Panc1 (cell line): ENCODE measurements around the gene WNK1.

Source experiments
- POLR2AphosphoS5 ChIP-seq: IDR thresholded peaks from 2 replicates; pipeline ENCODE4 v1.6.1; 2012; ENCODE audit warnings: mild to moderate bottlenecking, low read depth, low read length, moderate library complexity
- SIN3A ChIP-seq: IDR thresholded peaks from 2 replicates; pipeline ENCODE4 v1.6.1; 2012; ENCODE audit warnings: low read depth, mild to moderate bottlenecking, low read length, moderate library complexity, borderline replicate concordance; ENCODE audit not compliant: insufficient read depth
- TCF7L2 ChIP-seq: IDR thresholded peaks from 2 replicates; pipeline ENCODE4 v1.6.1; 2011; ENCODE audit warnings: mild to moderate bottlenecking, low read depth, low read length, inconsistent platforms
- TF ChIP-seq, protein P1 (sequence below): fragments of 450-650 bp; IDR thresholded peaks from 2 replicates; pipeline ENCODE4 v1.5.1; 2017; ENCODE audit warnings: mild to moderate bottlenecking
- TF ChIP-seq, protein P2 (sequence below), 2 experiments: IDR thresholded peaks; 2 replicates each; pipeline ENCODE4 v1.6.1; 2011 to 2012; ENCODE audit warnings: low read depth in 2 of 2, control low read depth in 1 of 2, low read length in 1 of 2, mild to moderate bottlenecking in 1 of 2, moderate library complexity in 1 of 2; ENCODE audit not compliant: insufficient read depth in 1 of 2

DNA sequence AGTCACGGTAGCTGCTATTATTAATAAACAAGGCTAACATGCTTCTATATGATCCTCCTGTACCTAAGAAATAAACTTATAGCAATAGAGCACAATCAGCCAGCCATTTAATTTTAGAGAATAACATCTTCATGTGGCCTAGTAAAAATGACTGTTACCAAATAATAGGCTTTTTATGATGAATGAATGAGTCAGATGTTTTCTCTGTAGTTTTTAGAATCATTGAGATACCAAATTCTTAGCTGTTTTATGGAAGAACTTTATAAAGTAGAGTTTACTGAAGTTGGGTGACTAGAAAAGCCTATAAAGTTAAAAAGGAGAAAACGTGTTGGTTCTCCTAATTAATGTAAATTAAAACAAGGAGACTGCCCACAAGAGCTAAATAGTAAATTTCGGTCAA, 40.7 kb downstream of the WNK1 start:
- TF ChIP-seq, protein P1, sequence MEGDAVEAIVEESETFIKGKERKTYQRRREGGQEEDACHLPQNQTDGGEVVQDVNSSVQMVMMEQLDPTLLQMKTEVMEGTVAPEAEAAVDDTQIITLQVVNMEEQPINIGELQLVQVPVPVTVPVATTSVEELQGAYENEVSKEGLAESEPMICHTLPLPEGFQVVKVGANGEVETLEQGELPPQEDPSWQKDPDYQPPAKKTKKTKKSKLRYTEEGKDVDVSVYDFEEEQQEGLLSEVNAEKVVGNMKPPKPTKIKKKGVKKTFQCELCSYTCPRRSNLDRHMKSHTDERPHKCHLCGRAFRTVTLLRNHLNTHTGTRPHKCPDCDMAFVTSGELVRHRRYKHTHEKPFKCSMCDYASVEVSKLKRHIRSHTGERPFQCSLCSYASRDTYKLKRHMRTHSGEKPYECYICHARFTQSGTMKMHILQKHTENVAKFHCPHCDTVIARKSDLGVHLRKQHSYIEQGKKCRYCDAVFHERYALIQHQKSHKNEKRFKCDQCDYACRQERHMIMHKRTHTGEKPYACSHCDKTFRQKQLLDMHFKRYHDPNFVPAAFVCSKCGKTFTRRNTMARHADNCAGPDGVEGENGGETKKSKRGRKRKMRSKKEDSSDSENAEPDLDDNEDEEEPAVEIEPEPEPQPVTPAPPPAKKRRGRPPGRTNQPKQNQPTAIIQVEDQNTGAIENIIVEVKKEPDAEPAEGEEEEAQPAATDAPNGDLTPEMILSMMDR, result no peak
- no peak for TF ChIP-seq SIN3A
- TF ChIP-seq POLR2AphosphoS5, result no peak
- TF ChIP-seq, protein P2, sequence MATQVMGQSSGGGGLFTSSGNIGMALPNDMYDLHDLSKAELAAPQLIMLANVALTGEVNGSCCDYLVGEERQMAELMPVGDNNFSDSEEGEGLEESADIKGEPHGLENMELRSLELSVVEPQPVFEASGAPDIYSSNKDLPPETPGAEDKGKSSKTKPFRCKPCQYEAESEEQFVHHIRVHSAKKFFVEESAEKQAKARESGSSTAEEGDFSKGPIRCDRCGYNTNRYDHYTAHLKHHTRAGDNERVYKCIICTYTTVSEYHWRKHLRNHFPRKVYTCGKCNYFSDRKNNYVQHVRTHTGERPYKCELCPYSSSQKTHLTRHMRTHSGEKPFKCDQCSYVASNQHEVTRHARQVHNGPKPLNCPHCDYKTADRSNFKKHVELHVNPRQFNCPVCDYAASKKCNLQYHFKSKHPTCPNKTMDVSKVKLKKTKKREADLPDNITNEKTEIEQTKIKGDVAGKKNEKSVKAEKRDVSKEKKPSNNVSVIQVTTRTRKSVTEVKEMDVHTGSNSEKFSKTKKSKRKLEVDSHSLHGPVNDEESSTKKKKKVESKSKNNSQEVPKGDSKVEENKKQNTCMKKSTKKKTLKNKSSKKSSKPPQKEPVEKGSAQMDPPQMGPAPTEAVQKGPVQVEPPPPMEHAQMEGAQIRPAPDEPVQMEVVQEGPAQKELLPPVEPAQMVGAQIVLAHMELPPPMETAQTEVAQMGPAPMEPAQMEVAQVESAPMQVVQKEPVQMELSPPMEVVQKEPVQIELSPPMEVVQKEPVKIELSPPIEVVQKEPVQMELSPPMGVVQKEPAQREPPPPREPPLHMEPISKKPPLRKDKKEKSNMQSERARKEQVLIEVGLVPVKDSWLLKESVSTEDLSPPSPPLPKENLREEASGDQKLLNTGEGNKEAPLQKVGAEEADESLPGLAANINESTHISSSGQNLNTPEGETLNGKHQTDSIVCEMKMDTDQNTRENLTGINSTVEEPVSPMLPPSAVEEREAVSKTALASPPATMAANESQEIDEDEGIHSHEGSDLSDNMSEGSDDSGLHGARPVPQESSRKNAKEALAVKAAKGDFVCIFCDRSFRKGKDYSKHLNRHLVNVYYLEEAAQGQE (IDR thresholded peaks at IDR 0.05; ENCODE audit: insufficient read depth in 1 of 2, low read depth in 2 of 2, low read length in 1 of 2), result no peak
- TF ChIP-seq TCF7L2, result no peak
